CD4-positive, alpha-beta T cell treated with Interleukin-1 beta for 1 hour (primary cell): ENCODE measurements around the gene AFF4.
"Not testable (repeated sequence)": the region's sequence is repeated elsewhere in the genome, so short reads cannot be mapped to it uniquely, and the experiment has no call there.

Experiments used
- DNase-seq, 2 donors: peaks; one replicate each; pipeline ENCODE4 v3.0.0-alpha.2; 2020 to 2022

Gene AFF4

DNA sequence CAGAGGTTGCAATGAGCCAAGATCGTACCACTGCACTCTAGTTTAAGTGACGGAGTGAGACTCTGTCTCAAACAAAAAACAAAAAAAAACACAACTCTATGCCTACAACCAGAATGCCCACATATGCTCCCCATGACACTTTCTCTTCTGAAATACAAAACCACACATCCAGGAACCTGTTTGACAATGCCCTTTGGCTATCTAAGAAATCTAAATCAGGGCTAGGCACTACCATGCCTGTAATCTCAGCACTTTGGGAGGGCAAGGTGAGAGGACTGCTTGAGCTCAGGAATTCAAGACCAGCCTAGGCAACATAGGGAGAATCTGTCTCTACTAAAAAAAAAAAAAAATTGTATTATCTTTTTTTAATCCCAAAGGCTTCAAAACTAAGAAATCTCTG lies 10.6 kb downstream of the AFF4 start:
- no peak for DNase-seq

DNA sequence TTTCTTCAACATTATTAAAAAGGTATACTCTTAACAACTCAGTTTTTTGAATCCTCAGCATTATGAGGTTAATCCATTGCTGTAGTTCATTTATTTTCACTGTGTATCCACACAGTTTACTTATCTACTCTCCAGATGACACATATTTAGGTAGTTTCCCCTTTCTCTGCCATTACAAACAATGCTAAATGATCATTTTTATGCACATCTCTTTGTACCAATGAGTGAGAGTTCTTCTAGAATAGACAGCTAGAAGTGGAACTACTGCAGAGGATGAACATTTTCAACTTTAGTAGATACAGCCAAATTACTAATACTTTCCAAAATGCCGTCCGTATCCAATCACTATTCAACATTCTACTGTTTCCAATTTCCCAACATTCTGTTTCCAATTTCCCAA lies 11.5 kb downstream of the AFF4 start:
- DNase-seq, result no peak

DNA sequence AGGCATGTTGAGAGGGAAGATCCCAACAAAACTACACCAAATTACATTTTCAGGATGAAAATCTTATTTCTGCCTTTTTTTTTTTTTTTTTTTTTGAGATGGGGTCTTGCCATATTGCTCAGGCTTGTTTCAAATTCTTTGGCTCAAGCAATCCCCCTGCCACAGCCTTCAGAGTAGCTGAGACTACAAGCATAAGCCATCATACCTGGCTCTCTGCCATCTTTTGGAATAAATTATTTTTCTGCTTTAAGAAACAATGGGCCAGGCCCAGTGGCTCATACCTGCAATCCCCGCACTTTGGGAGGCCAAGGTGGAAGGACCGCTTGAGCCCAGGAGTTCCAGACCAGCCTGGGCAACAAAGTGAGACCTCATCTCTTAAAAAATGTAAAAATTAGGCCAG lies 14.3 kb downstream of the AFF4 start:
- DNase-seq, result no peak

DNA sequence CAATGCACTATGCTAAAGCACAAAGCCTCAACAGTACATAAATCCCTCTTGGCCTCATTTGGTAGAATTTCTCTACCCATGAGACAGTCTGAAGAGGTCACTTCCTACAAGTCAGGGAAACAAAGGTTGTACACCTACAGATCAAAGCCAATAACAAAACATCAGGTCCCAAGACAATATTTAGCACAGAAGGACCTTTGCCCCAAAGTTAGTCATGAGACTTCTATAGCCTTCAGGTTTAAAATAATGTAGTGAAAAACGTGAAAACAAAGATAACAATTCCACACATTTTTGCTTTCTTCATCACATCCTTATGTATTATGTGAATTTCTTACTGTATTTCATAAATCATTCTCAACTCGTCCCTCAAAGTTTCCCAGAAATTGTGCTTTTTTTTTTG lies 15.8 kb downstream of the AFF4 start:
- no peak for DNase-seq

DNA sequence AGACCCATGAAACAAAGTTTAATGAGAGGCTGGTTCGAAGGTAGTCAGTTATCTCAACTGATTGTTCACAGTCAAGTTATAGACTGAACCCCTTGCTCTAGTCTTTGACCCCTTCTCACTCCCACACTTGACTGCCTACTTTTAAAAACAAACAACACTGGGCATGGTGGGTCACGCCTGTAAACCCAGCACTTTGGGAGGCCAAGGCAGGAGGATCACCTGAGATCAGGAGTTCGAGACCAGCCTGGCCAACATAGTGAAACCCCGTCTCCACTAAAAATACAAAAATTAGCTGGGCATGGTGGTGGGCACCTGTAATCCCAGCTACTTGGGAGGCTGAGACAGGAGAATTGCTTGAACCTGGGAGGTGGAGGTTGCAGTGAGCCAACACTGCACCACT lies 18.1 kb downstream of the AFF4 start:
- not testable (repeated sequence) for DNase-seq

DNA sequence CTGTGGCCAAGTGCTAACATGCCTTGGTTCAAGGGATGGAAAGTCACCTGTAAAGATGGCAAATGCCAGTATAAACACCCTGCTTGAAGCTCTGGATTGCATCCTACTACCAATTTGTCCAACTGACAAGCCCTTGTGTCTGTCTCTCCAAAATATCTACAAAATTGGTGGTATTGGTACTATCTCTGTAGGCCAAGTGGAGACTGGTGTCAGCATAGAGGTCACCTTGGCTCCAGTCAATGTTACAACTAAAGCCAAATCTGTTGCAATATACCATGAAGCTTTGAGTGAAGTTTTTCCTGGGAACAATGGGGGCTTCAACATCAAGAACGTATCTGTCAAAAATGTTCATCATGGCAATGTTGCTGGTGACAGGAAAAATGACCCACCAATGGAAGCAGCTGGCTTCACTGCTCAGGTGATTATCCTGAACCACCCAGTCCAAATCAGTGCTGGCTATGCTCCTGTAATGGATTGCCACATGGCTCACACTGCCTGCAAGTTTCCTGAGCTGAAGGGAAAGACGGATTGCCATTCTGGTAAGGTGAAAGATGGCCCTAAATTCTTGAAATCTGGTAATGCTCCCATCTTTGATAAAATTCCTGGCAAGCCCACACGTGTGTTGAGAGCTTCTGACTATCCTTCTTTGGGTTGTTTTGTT lies 19.9 kb downstream of the AFF4 start:
- DNase-seq, result no peak

DNA sequence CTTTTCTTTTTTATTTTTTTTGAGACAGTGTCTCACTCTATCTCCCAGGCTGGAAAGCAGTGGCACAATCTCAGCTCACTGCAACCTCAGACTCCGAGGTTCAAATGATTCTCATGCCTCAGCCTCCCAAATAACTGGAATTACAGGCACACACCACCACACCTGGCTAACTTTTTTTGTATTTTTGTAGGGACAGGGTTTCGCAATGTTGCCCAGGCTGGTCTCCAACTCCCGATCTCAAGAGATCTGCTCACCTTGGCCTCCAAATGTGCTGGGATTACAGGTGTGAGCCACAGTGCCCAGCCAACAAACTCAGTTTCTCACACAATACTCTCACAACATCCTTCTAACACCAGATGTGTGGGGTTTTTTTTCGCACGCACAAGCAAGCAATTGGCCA lies 22.1 kb downstream of the AFF4 start:
- no peak for DNase-seq

DNA sequence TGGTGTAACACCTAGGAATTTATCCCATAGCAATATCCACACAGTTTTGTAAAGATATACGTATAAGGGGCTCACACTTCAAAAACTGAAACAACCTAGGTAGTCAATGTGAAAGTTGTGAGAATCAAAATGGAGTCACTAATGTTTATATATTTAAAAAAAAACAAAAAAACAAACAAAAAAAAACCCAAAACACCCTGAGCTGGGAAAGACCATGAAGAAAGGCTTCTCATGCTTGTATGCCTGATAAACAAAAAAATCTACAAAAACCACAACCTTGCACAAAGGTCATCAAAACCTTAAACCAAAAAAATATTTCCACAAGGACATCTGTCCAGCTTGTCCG lies 35.4 kb downstream of the AFF4 start:
- DNase-seq, result no peak

DNA sequence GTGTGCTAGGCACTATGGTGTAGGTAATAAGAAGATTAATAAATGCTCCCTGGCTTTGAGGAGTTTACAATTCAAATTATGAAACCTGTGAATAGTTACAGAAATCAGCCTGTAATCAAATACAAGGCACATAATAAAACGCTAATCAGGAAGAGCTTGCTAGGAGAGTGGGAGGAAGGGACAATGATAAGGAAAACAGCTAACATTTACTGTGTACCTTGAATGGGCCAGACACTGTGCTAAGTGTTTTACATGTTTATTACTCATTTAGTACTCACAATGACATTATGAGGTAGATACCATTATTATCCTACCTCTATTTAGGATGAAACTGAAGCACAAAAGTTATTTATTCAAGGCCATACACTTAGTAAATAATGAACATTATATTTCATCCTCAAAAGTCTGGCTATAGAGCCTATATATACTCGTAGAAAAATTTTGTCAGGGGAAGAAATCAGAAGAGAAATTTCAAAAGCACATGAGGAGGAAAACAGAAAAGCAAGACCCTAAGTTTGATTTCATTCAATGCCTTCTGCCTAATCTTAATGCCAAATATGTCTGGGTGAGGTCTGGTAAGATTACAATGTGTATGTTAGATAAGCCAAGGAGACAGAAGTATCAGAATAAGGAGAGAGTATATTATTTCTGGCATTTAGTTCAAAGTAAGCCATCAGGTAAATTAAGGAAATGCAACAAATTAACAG lies 35.9 kb downstream of the AFF4 start:
- no peak for DNase-seq

DNA sequence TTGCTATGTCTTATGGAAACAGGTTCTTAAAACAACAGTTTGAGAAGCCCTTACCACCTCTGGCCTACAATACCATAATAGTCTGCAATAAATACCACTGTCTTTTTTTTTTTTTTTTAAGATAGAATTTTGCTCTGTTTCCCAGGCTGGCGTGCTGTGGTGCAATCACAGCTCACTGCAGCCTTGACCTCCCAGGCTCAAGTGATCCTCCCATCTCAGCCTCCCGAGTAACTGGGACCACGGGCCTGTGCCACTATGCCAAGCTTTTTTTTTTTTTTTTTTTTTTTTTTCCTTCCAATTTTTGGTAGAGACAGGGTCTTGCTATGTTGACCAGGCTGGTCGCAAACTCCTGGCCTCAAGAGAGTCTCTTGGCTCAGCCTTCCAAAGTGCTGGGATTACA lies 37.0 kb downstream of the AFF4 start:
- DNase-seq, result no peak

DNA sequence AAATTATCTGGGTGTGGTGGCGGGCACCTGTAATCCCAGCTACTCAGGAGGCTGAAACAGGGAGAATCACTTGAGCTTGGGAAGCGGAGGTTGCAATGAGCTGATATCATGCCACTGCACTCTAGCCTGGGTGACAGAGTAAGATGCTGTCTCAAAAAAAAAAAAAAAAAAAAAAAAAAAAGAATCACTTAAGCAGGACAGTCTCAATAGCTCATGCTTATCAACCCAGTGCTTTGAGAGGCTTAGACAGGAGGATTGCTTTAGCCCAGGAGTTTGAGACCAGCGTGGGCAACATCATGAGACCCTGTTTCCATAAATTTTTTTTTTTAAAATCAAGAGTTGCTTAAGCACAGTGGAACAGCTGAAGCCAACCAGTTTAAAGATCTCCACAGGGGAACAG lies 47.3 kb downstream of the AFF4 start:
- DNase-seq, result no peak

DNA sequence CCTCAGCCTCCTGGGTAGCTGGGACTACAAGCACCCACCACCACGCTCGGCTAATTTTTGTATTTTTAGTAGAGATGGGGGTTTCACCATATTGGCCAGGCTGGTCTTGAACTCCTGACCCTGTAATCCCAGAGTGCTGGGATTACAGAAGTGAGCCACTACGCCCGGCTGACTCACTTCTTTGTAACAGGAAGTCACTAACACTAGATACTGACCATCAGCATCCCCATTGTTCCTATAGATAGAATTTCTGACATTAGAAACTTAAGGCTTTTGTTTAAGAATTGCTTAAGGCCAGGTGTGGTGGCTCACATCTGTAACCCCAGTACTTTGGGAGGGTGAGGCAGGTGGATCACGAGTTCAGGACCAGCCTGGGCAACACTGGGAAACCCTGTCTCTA lies 47.8 kb downstream of the AFF4 start:
- peak in 1 of 2 donors; percentile 14 for DNase-seq

DNA sequence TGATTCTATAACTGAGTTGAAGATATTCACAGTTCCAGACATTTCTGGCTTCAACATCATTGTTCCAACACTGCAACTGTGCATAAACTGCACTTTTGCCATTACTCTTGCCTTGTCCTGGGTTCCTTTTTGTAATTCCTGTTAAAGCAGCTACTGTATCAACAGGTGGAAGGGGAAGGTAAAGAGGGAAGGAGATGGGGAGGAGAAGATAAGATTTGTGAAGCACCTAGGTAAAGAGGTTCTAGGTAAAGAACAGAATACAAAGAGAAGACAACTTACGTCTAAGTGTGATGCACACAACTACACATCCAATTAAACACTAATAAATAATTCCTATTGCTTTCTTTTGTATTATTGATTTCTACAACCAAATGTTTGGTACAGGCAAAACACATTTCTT lies 53.7 kb downstream of the AFF4 start:
- no peak for DNase-seq

DNA sequence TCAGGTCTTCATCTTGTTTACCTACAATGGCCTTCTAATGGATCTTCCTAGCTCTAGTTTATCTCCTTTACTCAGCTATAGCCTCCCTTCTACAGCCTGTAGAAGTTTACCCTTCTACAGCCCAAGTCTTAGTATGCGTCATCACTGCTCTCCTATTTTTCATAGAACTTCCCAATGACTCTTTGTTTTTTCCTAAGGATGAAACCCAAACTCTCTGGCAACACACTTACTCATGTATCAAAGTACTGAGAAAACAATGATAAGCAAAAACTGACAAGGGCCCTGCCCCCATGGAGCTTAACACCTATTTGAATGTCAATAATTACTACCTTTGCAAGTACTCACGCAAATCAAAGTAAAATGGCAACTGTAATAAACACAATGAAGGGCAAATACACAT lies 56.3 kb downstream of the AFF4 start:
- no peak for DNase-seq

DNA sequence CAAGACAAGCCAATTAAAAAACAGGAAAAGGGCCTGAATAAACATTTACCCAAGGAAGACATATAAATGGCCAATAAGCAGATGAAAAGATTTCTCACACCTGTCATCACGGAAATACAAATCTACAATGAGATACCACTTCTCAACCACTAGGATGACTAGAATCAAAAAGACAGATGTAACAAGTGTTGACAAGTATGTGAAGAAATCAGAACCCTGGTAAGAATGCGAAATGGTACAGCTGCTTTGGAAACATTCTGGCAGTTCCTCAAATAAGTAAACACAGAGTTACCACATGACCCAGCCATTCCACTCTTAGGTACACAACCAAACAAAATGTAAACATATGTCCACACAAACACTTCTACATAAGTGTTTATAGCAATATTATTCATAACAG lies 57.5 kb downstream of the AFF4 start:
- DNase-seq, result no peak

DNA sequence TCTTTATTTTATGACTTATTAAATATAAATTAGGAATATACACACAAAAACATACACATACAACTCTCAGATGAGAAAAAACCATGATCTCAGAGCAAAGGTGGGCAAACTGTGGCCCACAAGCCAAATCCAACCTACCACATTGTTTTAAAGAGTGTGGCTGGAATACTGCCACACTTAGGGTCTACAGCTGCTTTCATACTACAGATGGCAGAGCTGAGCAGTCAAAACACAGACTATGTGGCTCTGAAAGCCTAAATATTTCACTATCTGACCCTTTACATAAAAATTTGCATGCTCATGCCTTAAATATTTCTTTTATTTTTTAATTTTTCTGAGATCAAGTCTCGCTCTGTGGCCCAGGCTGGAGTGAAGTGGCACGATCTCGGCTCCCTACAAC lies 61.7 kb downstream of the AFF4 start:
- DNase-seq, result no peak

DNA sequence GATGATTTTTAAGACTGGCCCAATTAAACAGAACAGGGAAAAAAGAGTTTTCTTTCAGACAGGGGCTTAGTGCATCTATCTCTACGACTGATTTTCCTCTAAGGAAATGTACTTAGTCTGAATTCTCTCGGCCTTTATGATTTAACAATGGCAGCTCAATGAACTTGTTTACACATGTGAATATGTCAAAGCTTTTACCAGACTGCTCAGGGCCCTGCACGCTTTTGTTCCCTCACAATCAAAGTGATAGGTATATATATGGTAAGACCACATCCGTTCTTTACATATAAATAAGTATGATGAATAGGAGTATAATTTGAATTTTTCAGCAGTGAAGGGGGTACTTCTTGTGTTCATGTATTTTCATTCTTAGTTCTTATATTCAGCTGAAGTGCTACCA lies 62.4 kb downstream of the AFF4 start:
- DNase-seq, result no peak

DNA sequence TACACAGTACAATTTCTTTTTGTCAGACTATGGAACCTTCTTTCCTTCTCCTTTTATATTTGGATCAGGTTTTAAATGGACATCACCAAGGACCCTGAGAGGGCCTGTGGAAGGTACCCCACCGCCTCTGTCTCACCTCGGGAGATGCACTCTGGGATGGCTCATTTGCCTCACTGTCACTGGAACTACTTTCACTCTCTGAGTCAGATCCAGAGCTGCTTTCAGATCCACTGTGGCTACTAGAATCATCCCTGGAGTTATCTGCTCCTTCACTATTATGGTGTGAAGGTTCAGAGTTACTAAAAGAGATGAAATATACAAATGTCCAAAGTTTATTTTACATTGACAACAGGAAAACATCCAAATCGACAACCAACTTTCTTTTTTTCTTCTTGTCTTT lies 65.3 kb downstream of the AFF4 start:
- DNase-seq, result no peak

DNA sequence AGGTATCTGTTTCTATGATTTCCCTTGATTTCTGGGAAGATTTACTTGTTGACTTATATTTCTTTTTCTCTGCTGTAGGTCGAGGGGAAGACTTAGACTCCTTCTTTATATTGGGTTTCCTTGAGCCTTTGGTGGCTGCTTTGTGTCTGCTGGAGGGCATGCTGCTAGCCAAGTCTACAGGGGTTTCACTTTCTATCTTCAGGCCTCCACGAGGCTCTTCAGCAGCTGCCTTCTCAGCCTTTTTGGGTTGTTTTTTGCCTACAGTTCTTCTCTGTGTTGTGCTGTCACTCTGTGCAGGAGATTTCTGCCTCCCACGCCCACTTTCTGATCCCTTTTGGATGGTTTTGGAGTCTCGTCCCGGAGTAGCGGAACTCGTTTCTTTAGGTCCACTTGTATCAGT lies 66.7 kb downstream of the AFF4 start:
- DNase-seq, result no peak

DNA sequence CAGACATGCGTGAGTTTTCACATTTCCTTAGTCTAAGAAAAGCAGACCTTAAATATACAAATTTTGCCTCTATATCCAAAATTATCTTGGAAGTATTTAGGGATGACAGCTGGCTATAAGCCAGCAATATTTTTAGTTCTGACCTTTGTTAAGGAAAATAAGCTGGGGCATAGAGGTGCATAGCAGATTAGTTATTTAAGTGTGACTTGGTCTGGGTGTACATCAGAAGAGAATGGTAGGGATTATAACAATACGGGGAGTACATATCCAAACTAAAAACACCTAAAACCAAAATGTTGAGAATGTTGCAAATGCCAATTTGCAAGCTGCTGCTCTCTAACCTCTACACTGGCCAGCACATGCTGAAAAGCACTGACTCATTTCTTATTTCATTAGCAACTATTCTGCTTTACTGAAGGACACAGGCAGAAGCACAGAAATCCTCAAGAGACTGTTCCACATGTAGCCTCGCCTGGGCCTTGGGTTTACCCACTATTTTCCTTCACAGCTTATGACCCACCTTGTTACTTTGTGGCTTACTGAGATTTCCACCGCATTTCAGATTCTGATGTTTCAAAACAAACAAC lies 67.6 kb downstream of the AFF4 start:
- no peak for DNase-seq

DNA sequence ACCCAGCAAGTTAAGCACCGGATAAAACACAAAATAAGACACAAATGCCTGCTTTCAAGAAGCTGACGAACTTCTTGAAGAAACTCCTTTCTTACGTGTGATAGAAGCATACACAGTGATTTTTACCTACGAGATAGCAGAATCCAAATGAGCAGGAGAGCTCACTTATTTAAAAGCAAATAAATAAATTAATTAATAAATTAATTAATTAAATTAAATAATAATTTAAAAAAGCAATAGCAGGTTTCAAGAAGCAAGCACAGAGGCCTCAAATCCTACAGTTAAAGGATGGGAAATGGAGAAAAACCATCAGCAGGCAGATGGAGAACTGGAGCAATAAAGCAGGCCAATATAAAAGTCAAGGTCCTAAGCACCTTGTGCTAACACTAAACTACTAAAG lies 72.6 kb downstream of the AFF4 start:
- DNase-seq, result no peak

DNA sequence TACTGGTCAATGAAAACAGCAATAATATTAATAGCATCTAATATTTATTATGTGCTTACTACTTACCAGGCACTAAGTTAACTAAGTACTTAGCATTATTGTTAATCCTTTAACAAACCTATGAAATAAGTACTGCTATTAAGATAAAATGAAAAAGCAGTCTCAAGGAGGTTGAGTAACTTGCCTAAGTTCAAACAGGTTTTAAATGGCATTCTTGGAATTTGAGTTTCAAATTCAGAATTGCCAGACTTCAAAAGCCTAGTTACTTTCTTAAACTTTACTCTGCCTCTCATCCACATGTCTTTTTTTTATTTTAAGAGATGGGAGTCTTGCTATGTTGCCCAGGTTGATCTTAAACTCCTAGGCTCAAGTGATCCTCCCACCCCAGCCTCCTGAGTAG lies 73.9 kb downstream of the AFF4 start:
- DNase-seq, result no peak

DNA sequence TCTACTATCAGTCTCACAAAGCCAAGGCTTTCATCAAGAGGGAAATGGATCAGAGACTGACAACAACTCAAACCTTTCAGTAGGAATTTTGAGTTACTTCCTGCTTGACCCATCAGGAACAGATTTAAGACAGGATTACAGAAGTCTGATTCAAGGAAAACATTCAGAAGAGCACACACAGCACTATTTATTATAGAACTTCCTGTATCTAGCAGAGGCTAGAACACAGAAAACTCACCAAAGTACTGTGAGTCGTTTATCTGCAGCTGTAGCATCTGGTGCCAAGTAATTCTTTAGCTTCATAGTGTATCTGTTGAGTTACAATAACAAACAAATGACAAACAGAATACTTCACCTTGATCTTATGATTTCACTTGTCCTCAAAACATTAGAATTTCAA lies 76.2 kb downstream of the AFF4 start:
- DNase-seq, result no peak

DNA sequence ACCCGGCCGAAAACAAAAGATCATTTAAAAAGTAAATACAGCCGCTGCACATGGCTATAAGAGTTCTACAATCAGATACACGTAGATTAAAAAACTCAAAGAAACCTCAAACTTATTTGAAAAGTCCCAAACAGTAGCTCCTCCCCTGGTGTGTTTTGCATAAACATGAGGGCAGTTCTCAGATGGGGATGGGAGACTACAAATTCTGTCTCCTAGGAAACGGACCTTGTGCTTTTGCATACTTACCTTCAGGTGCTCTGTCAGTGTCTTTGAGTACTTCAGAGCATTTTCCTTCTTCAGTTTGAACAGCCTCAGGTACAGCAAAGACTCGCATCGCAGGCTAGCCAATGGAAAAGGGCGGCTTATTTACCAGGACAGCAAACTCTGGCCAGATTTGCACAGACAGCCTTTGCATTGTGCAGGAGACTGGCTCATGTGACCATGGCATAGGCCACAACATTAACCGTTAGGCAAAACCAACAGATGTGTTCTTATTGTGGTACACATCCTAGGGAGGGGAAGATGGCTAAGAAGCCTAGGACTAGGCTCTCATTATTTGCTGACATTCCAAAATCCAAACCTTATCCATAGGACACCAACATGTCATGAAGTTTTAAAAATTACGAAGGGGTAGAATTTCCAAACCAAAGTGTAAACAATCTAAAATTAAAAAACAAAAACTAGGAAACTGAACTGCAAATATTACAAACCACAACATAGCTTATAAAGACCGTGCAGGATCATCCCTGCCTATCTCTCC lies 77.2 kb downstream of the AFF4 start:
- DNase-seq, result no peak
